ENCODE data around the gene CMTM6.
"Not testable (repeated sequence)": the region's sequence is repeated elsewhere in the genome, so short reads cannot be mapped to it uniquely, and the experiment has no call there.

The CMTM6 gene

DNA sequence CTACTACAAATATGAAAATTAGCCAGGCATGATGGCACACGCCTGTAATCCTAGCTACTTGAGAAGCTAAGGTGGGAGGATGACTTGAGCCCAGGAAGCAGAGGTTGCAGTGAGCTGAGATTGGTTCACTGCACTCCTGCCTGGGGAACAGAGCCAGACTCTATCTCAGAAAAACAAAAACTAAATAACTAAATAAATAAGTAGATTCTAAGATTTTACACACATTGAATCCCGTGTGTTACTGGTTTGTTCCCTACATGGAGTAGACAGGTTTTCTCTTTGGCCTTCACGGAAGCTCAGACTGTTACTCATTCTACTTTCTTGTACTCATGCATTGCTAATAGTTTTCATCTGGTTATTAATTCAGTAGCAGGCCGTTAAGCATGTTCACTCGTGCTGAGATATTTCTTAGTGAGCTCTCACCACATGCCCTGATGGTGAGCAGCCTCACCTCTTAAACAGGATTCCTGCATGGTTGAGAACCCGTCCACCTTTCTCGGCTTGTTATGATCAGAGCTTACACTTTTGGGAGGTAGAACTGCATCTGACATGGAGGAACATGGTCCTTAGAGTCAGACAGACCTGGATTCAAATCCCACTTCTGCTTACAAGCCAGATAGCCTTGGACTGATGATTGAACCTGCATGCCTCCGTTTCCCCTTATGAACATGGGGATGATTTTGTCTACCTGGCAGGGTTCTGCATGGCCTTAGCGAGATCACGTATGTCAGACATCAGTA lies 61.9 kb downstream of the CMTM6 start:
- no peak for FAIRE-seq

DNA sequence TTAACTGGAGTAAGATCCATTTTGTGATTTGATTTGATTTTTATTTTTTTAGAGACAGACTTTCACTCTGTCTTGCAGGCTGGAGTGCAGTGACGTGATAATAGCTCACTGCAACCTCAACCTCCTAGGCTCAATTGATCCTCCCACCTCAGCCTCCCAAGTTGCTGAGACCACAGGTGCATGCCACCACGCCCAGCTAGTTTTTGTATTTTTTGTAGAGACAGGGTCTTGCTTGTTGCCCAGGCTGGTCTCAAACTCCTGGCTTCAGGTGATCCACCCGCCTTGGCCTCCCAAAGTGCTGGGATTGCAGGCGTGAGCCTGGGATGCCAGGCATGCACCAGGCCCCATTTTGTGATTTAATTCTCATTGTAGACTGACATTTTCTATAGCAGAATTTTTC lies 63.2 kb downstream of the CMTM6 start:
- FAIRE-seq = not testable (repeated sequence)

DNA sequence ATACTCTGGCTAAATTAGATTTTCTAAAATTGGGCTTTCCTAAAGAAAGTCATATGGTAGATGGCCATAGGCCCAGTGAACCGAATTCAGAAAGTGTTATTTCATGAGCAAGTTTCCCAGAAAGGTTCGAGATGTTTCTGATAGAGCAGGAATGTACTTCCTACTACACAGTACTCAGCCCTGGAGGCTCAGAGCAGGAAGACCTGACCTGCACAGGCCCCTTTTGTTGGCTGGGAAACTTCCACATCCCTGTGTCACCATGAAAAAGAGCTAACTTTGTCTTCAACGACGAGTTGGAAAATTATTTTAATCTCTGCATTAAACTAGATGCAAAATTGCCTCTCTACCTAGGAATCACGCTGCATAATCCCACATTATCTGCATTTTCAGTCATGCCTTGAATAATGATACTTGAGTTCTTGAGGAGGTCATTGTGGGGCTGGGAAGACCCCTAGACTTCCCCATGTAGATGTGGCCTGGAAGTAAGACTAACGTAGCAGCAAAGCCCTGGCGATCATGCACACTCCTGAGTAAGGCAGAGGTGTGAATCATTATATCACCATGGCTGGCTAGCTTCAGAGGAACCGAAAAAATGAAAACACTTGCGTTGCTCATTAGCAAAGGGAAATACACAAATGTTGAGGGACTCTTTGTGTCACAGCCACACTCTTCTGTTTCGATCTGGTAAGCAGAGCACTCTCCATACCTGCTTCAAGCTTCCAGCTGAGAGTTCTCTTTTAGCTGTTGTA lies 63.9 kb downstream of the CMTM6 start:
- FAIRE-seq = no peak

DNA sequence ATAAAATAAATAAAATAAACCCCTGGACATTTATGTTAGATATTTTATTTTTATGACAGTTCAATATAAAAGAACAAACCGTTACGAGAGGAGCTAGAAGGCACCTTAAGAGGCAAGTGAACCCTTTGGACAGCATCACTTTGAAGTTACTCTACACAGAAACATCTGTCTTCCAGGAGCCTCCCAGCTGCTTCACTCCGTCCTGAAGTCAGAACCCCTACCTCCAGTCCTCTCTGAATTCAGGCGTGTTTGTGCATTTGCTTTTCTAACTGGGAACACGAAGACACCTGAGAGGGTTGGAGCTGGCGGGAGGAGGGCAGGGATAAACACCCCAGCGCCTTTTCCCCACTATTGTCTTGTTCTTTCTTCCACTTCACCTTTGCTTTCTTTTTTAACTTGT lies 64.8 kb downstream of the CMTM6 start:
- FAIRE-seq = no peak

DNA sequence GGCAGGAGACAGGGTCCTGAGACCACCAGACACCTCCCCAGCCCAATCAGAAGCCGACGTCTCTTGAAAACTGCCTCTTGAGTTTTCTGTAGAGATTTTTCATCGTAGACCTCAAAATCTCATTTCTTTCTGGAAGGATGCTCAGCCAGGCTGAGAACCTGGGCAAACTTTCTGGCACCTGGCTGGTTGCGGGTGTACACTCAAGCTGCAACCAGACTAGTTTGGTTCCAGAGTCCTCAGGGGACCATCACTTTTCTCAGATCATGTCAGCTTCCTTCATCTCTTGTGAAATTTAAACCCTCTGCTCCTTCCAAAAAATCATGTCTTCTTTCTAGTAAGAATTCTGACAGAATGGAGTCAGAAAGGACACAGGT lies 65.8 kb downstream of the CMTM6 start:
- no peak for FAIRE-seq

DNA sequence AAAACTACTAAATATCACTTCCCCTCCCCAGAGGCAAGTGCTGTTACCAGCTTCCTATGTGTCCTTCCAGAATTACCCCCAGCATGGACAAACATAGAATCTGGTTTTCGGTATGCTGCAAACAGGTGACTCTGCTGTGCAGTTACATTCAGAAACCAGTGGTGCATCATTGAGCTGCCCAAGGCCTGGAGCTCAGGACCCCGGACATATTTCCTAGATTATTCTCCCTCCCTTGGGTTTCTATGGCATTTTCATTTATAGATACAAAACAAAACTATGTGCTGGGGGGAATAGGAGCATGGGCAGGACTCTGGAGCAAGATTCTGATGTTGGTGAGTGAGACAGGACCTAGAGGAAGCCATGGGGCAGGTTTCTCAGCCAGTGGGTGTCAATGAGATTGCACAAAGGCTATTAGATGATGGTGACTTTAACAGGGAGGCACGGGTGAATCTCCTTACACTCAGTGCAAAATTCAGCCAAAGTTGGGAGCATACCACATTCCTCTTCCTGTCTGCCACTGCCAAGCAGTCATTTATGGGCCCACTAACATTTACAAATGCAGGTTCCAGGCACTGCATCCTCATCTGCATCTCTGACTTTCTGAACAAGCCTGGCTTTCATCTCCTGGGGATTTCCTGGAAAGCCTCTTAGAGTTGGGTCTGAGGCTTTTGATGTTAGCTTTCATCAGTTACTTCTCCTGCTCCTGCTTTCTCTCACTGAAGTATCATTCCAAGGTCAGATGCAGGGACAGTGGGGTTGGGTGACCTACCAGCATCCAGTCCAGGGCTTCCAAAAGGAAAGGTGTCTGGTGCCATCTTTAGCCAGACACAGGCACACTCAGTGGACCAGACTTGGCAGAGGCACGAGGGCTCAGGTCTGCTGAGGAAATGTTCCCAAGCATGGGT lies 66.5 kb downstream of the CMTM6 start:
- no peak for FAIRE-seq

DNA sequence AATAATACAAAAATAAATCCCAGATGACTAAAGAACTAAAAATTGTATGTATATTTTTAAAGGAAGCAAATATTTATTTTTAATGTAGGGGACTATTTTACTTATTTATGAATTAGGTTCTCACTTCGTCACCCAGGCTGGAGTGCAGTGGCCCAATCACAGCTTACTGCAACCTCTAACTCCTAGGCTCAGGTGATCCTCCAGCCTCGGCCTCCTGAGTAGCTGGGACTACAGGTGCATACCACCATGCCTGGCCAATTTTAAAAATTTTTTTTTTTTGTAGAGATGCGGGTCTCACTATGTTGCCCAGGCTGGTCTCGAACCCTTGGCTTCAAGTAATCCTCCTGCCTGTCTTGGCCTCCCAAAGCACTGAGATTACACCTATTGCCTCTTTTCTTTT lies 68.4 kb downstream of the CMTM6 start:
- no peak for FAIRE-seq

DNA sequence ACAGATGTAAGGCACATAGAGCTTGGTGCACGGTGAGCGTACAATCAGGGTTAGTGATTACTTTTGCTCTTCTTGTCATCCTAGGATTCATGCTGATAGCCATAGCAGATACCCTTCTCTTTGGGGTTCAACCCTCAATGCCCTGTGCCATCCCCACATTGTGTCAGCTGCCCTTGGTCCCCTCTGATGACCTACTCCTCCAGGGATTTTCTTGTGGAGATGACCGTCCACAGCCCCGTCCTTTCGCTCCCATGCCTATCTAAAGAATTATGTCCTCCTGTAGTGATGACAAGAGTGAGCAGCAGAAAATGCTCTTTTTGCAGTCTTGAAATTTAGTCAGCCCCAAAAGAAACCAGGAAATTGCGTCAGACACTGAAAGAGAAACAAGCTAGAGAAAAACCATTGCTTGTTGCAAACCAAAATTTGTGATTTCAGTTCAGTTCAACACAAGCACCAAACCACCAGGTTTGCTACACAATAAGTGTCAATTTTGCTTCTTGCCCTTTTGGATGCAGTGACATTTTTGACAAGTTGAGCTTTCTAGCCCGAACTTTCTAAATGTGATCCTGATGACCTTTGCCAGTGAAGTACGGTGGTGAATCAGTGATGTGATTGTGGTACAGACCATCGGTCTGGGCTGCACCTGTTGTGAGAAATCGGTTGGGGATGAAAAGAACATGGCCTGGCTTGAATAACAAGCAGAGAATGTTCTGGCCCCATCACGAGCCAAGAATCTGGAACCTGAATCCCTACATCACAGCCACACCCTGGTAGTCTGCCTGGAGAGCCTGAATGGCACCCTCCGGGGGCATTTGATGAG lies 69.7 kb downstream of the CMTM6 start:
- no peak for FAIRE-seq

DNA sequence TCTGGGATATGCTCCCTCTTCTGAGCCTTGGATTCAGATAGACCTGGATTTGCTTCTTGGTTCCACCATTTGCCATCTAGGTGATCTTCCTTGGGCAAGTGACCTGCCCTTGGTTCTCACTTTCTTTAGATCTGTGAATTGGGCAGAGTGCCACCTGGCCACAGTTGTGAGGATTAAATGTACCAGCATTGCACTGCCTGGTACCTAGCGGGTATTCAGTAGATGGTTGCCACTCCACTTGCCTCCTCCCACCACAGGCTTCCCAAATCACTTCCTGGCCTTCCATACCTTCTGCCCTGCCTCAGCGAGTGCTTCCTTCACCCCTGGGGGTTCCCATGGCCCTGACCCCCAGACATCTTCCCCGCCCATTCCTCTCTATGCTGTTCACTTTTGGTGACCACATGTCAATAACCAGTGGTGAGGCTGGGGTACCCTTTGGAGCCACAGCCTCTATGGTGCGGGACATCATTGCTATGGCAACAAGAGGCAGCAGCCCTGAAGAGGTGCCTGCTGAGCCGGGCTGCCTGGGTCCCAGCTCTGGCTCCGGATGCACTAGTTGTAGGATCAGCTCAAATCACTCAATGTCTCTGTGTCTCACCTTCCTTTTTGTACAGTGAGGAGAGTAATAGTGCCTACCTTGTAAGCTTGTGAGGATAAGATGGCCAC lies 70.5 kb downstream of the CMTM6 start:
- no peak for FAIRE-seq

DNA sequence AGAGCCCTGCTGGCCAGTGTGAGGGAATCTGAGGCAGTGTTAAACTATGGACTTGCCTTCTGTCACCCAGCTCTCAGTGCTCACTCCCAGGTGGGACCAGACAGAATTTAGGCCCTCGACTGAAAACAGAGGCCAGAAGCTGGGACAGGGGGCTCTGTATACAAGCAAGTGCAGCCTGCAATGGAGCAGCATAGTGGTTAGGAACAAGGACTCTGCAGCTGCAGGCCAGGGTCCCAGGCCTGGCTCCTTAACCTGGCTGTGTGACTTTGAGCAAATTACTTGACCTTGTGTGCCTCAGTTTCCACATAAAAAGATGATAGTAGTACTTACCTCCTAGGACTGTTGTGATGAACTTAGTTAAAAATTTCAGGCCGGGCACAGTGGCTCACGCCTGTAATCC lies 71.2 kb downstream of the CMTM6 start:
- no peak for FAIRE-seq

Data from A204.1 (cell line).